GM06990 (cell line): ENCODE results near the gene CFAP46.

Experiments used
- DNase-seq: peaks from one replicate; pipeline ENCODE4 v3.0.0-alpha.2; 2011; ENCODE audit not compliant: insufficient read length; ENCODE audit errors: extremely low read depth
- H3K27me3 ChIP-seq: replicated peaks from 2 replicates; pipeline ENCODE4 v1.6.0; 2011; ENCODE audit warnings: low read length; ENCODE audit not compliant: control insufficient read depth, insufficient read depth
- H3K36me3 ChIP-seq: 2 replicates; pipeline ENCODE4 v1.5.1; 2011; ENCODE audit warnings: low read length; ENCODE audit not compliant: control insufficient read depth, insufficient read depth
- H3K4me3 ChIP-seq: replicated peaks from 2 replicates; pipeline ENCODE4 v1.5.1; 2011; ENCODE audit warnings: low read depth, mild to moderate bottlenecking, control low read depth, low read length
- CTCF ChIP-seq: IDR thresholded peaks from 2 replicates; pipeline ENCODE4 v1.5.1; 2011; ENCODE audit warnings: low read length, control low read depth, mild to moderate bottlenecking, inconsistent platforms; ENCODE audit not compliant: insufficient read depth, poor library complexity, severe bottlenecking

Gene CFAP46

GRCh38 chr10:132811891-132812481, 130.4 kb downstream of the CFAP46 start:
- no peak overlapping the region for H3K4me3 ChIP-seq

GRCh38 chr10:132810807-132811700, 131.3 kb downstream of the CFAP46 start:
- DNase-seq, result no peak
- Histone ChIP-seq H3K27me3 (no peaks in the 10 kb centered on the region), H3K36me3 (no peaks in the 10 kb centered on the region), H3K4me3 (no peak overlapping the region)
- no peak for TF ChIP-seq CTCF

More at GRCh38 chr10:132811891-132812481, 130.4 kb downstream of the CFAP46 start:
- Histone ChIP-seq H3K36me3 (no peaks in the 10 kb centered on the region), H3K27me3 (no peaks in the 10 kb centered on the region)
- DNase-seq, result no peak
- TF ChIP-seq CTCF, result no peak

GRCh38 chr10:132810141-132810806, 132.1 kb downstream of the CFAP46 start:
- no peak for DNase-seq
- Histone ChIP-seq H3K27me3 (no peaks in the 10 kb centered on the region), H3K4me3 (no peak overlapping the region), H3K36me3 (no peaks in the 10 kb centered on the region)
- TF ChIP-seq CTCF, result no peak

GRCh38 chr10:132809232-132810140, 132.9 kb downstream of the CFAP46 start:
- no peak for TF ChIP-seq CTCF
- Histone ChIP-seq H3K36me3 (no peaks in the 10 kb centered on the region), H3K4me3 (no peak overlapping the region), H3K27me3 (no peaks in the 10 kb centered on the region)
- no peak for DNase-seq
